Measurements from ENCODE around the gene MYLK.
A peak's percentile ranks its signal among the peaks of the same experiment; 100 is the strongest.

MYLK gene

GRCh38 chr3:123884203-123884831 lies at the start of gene MYLK:
TSS of gene MYLK (minus strand) at chr3:123884332. CDS start at chr3:123793841, 90,491 bp downstream.
- Histone ChIP-seq H3K4me3 (ENCODE audit: low read length) (peak within 1 kb of the TSS; percentile 85), H3K27ac (ENCODE audit: low read length) (no peak within 1 kb of the TSS), H3K9me3 (ENCODE audit: control insufficient read depth, low read depth, low read length) (no peaks in the 10 kb centered on the region), H3K9ac (ENCODE audit: low read length) (peak within 1 kb of the TSS; percentile 69), H3K36me3 (ENCODE audit: control insufficient read depth, low read depth, low read length) (no peaks in the 10 kb centered on the region), H3K4me1 (ENCODE audit: control insufficient read depth, low read depth, low read length) (peaks cover 11% of the 10 kb centered on the region), H3K27me3 (ENCODE audit: control insufficient read depth, insufficient read depth, low read length) (peaks cover 11% of the 10 kb centered on the region)

GRCh38 chr3:123930445-123930844 lies 46.3 kb upstream of the MYLK start:
- no peaks in the 10 kb centered on the region for H3K9me3 ChIP-seq (ENCODE audit: control insufficient read depth, low read depth, low read length)
- H3K27ac ChIP-seq (ENCODE audit: low read length), result no peak overlapping the region
- no peak overlapping the region for H3K4me3 ChIP-seq (ENCODE audit: low read length)
- no peaks in the 10 kb centered on the region for H3K27me3 ChIP-seq (ENCODE audit: control insufficient read depth, insufficient read depth, low read length)
- no peak overlapping the region for H3K9ac ChIP-seq (ENCODE audit: low read length)
- no peaks in the 10 kb centered on the region for H3K4me1 ChIP-seq (ENCODE audit: control insufficient read depth, low read depth, low read length)
- peaks cover 66% of the 10 kb centered on the region for H3K36me3 ChIP-seq (ENCODE audit: control insufficient read depth, low read depth, low read length)

- Histone ChIP-seq H3K27me3 (ENCODE audit: control insufficient read depth, insufficient read depth, low read length) (no peaks in the 10 kb centered on the region), H3K4me3 (ENCODE audit: low read length) (no peak overlapping the region), H3K36me3 (ENCODE audit: control insufficient read depth, low read depth, low read length) (peaks cover 55% of the 10 kb centered on the region), H3K9ac (ENCODE audit: low read length) (no peak overlapping the region), H3K9me3 (ENCODE audit: control insufficient read depth, low read depth, low read length) (no peaks in the 10 kb centered on the region), H3K27ac (ENCODE audit: low read length) (no peak overlapping the region), H3K4me1 (ENCODE audit: control insufficient read depth, low read depth, low read length) (no peaks in the 10 kb centered on the region)
Observed at GRCh38 chr3:123929325-123929724, 45.2 kb upstream of the MYLK start.

- Histone ChIP-seq H3K27ac (ENCODE audit: low read length) (no peak overlapping the region), H3K27me3 (ENCODE audit: control insufficient read depth, insufficient read depth, low read length) (no peaks in the 10 kb centered on the region), H3K36me3 (ENCODE audit: control insufficient read depth, low read depth, low read length) (peaks cover 52% of the 10 kb centered on the region), H3K9ac (ENCODE audit: low read length) (no peak overlapping the region), H3K4me3 (ENCODE audit: low read length) (no peak overlapping the region), H3K9me3 (ENCODE audit: control insufficient read depth, low read depth, low read length) (no peaks in the 10 kb centered on the region), H3K4me1 (ENCODE audit: control insufficient read depth, low read depth, low read length) (no peaks in the 10 kb centered on the region)
Observed at GRCh38 chr3:123926396-123926795, 42.3 kb upstream of the MYLK start.

GRCh38 chr3:123920868-123921267 lies 36.7 kb upstream of the MYLK start:
- Histone ChIP-seq H3K27me3 (ENCODE audit: control insufficient read depth, insufficient read depth, low read length) (no peaks in the 10 kb centered on the region), H3K4me1 (ENCODE audit: control insufficient read depth, low read depth, low read length) (no peaks in the 10 kb centered on the region), H3K27ac (ENCODE audit: low read length) (no peak overlapping the region), H3K36me3 (ENCODE audit: control insufficient read depth, low read depth, low read length) (peaks cover 35% of the 10 kb centered on the region), H3K9ac (ENCODE audit: low read length) (no peak overlapping the region), H3K9me3 (ENCODE audit: control insufficient read depth, low read depth, low read length) (peaks cover 3% of the 10 kb centered on the region), H3K4me3 (ENCODE audit: low read length) (no peak overlapping the region)

- Histone ChIP-seq H3K36me3 (ENCODE audit: control insufficient read depth, low read depth, low read length) (peaks cover 36% of the 10 kb centered on the region), H3K27ac (ENCODE audit: low read length) (no peak overlapping the region), H3K9me3 (ENCODE audit: control insufficient read depth, low read depth, low read length) (peaks cover 3% of the 10 kb centered on the region), H3K4me3 (ENCODE audit: low read length) (no peak overlapping the region), H3K27me3 (ENCODE audit: control insufficient read depth, insufficient read depth, low read length) (no peaks in the 10 kb centered on the region), H3K4me1 (ENCODE audit: control insufficient read depth, low read depth, low read length) (no peaks in the 10 kb centered on the region), H3K9ac (ENCODE audit: low read length) (no peak overlapping the region)
Observed at GRCh38 chr3:123920383-123920782, 36.3 kb upstream of the MYLK start.

- Histone ChIP-seq H3K9ac (ENCODE audit: low read length) (no peak overlapping the region), H3K27me3 (ENCODE audit: control insufficient read depth, insufficient read depth, low read length) (no peaks in the 10 kb centered on the region), H3K4me3 (ENCODE audit: low read length) (no peak overlapping the region), H3K4me1 (ENCODE audit: control insufficient read depth, low read depth, low read length) (no peaks in the 10 kb centered on the region), H3K36me3 (ENCODE audit: control insufficient read depth, low read depth, low read length) (peaks cover 46% of the 10 kb centered on the region), H3K27ac (ENCODE audit: low read length) (no peak overlapping the region), H3K9me3 (ENCODE audit: control insufficient read depth, low read depth, low read length) (peaks cover 3% of the 10 kb centered on the region)
Observed at GRCh38 chr3:123919353-123919752, 35.2 kb upstream of the MYLK start.

GRCh38 chr3:123914829-123915228 lies 30.7 kb upstream of the MYLK start:
- Histone ChIP-seq H3K9me3 (ENCODE audit: control insufficient read depth, low read depth, low read length) (no peaks in the 10 kb centered on the region), H3K9ac (ENCODE audit: low read length) (no peak overlapping the region), H3K4me1 (ENCODE audit: control insufficient read depth, low read depth, low read length) (no peaks in the 10 kb centered on the region), H3K36me3 (ENCODE audit: control insufficient read depth, low read depth, low read length) (peaks cover 23% of the 10 kb centered on the region), H3K27ac (ENCODE audit: low read length) (no peak overlapping the region), H3K4me3 (ENCODE audit: low read length) (no peak overlapping the region), H3K27me3 (ENCODE audit: control insufficient read depth, insufficient read depth, low read length) (no peaks in the 10 kb centered on the region)

- H3K27me3 ChIP-seq (ENCODE audit: control insufficient read depth, insufficient read depth, low read length), result no peaks in the 10 kb centered on the region
- H3K9ac ChIP-seq (ENCODE audit: low read length), result no peak overlapping the region
- no peaks in the 10 kb centered on the region for H3K4me1 ChIP-seq (ENCODE audit: control insufficient read depth, low read depth, low read length)
- H3K9me3 ChIP-seq (ENCODE audit: control insufficient read depth, low read depth, low read length), result no peaks in the 10 kb centered on the region
- H3K36me3 ChIP-seq (ENCODE audit: control insufficient read depth, low read depth, low read length), result peaks cover 8% of the 10 kb centered on the region
- H3K4me3 ChIP-seq (ENCODE audit: low read length), result no peak overlapping the region
- H3K27ac ChIP-seq (ENCODE audit: low read length), result no peak overlapping the region
Observed at GRCh38 chr3:123909785-123910184, 25.7 kb upstream of the MYLK start.

GRCh38 chr3:123907720-123908119 lies 23.6 kb upstream of the MYLK start:
- Histone ChIP-seq H3K27me3 (ENCODE audit: control insufficient read depth, insufficient read depth, low read length) (no peaks in the 10 kb centered on the region), H3K9ac (ENCODE audit: low read length) (no peak overlapping the region), H3K9me3 (ENCODE audit: control insufficient read depth, low read depth, low read length) (no peaks in the 10 kb centered on the region), H3K4me3 (ENCODE audit: low read length) (no peak overlapping the region), H3K36me3 (ENCODE audit: control insufficient read depth, low read depth, low read length) (no peaks in the 10 kb centered on the region), H3K4me1 (ENCODE audit: control insufficient read depth, low read depth, low read length) (no peaks in the 10 kb centered on the region), H3K27ac (ENCODE audit: low read length) (no peak overlapping the region)

- Histone ChIP-seq H3K4me3 (ENCODE audit: low read length) (no peak overlapping the region), H3K27ac (ENCODE audit: low read length) (no peak overlapping the region), H3K9me3 (ENCODE audit: control insufficient read depth, low read depth, low read length) (no peaks in the 10 kb centered on the region), H3K27me3 (ENCODE audit: control insufficient read depth, insufficient read depth, low read length) (no peaks in the 10 kb centered on the region), H3K9ac (ENCODE audit: low read length) (no peak overlapping the region), H3K36me3 (ENCODE audit: control insufficient read depth, low read depth, low read length) (no peaks in the 10 kb centered on the region), H3K4me1 (ENCODE audit: control insufficient read depth, low read depth, low read length) (no peaks in the 10 kb centered on the region)
Observed at GRCh38 chr3:123899300-123899865, 15.3 kb upstream of the MYLK start.

GRCh38 chr3:123893012-123893411 lies 8.9 kb upstream of the MYLK start:
- H3K4me3 ChIP-seq (ENCODE audit: low read length), result no peak overlapping the region
- peaks cover 12% of the 10 kb centered on the region for H3K9me3 ChIP-seq (ENCODE audit: control insufficient read depth, low read depth, low read length)
- H3K27ac ChIP-seq (ENCODE audit: low read length), result no peak overlapping the region
- no peak overlapping the region for H3K9ac ChIP-seq (ENCODE audit: low read length)
- no peaks in the 10 kb centered on the region for H3K36me3 ChIP-seq (ENCODE audit: control insufficient read depth, low read depth, low read length)
- H3K27me3 ChIP-seq (ENCODE audit: control insufficient read depth, insufficient read depth, low read length), result no peaks in the 10 kb centered on the region
- no peaks in the 10 kb centered on the region for H3K4me1 ChIP-seq (ENCODE audit: control insufficient read depth, low read depth, low read length)
